CD4-positive, alpha-beta T cell treated with Interleukin-1 beta for 1 hour (primary cell): ENCODE measurements around the gene MAN1A1.

Experiments
- DNase-seq, 2 donors: peaks; one replicate each; pipeline ENCODE4 v3.0.0-alpha.2; 2020 to 2022

The MAN1A1 gene

GRCh38 chr6:119324718-119325117, 24.8 kb downstream of the MAN1A1 start:
- DNase-seq = no peak

- DNase-seq = no peak
Measured at GRCh38 chr6:119323931-119324330, 25.6 kb downstream of the MAN1A1 start.

GRCh38 chr6:119323478-119323877, 26.1 kb downstream of the MAN1A1 start:
- no peak for DNase-seq

GRCh38 chr6:119322715-119323350, 26.7 kb downstream of the MAN1A1 start:
- peak; percentile 52 to 63 for DNase-seq

GRCh38 chr6:119322034-119322433, 27.5 kb downstream of the MAN1A1 start:
- DNase-seq = no peak

- DNase-seq = no peak
Measured at GRCh38 chr6:119319694-119320093, 29.9 kb downstream of the MAN1A1 start.

- no peak for DNase-seq
Measured at GRCh38 chr6:119318730-119319129, 30.8 kb downstream of the MAN1A1 start.

- DNase-seq = no peak
Measured at GRCh38 chr6:119318176-119318575, 31.4 kb downstream of the MAN1A1 start.

- no peak for DNase-seq
Measured at GRCh38 chr6:119317007-119317406, 32.6 kb downstream of the MAN1A1 start.

- DNase-seq = peak in 1 of 2 donors; percentile 28
Measured at GRCh38 chr6:119314885-119315272, 34.7 kb downstream of the MAN1A1 start.

GRCh38 chr6:119313937-119314884, 35.4 kb downstream of the MAN1A1 start:
- DNase-seq = peak; percentile 29 to 50

- DNase-seq = peak; percentile 26 to 37
Measured at GRCh38 chr6:119312875-119313338, 36.7 kb downstream of the MAN1A1 start.

- DNase-seq = no peak
Measured at GRCh38 chr6:119312441-119312840, 37.1 kb downstream of the MAN1A1 start.

- DNase-seq = no peak
Measured at GRCh38 chr6:119311514-119312142, 37.9 kb downstream of the MAN1A1 start.

- peak in 1 of 2 donors; percentile 12 for DNase-seq
Measured at GRCh38 chr6:119310486-119311036, 39.0 kb downstream of the MAN1A1 start.

GRCh38 chr6:119308991-119309657, 40.4 kb downstream of the MAN1A1 start:
- no peak for DNase-seq

- no peak for DNase-seq
Measured at GRCh38 chr6:119308048-119308570, 41.5 kb downstream of the MAN1A1 start.

- no peak for DNase-seq
Measured at GRCh38 chr6:119307056-119307455, 42.5 kb downstream of the MAN1A1 start.

GRCh38 chr6:119306396-119306968, 43.1 kb downstream of the MAN1A1 start:
- DNase-seq = no peak

GRCh38 chr6:119303164-119303887, 46.2 kb downstream of the MAN1A1 start:
- no peak for DNase-seq

GRCh38 chr6:119301429-119301828, 48.1 kb downstream of the MAN1A1 start:
- no peak for DNase-seq
